ENCODE results near the gene MOB2.

DNA sequence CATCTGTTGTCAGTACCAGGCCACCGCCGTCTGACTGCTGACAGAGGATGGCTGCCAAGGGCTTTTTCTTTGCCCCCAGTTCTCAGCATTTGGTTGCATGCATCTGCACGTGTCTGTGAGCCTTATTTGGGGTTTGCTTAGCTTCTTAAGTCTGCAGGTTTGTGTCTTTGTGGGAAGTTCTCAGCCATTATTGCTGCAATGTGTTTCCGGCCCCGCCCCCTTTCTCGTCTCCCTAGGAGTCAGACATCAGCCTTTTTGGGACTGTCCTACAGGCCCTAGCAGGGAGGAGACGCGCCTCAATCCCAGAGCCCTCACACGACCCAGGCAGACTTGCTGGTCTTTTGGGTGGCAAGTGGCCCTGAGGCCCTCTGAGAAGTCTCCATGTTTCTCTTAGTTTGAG is 8.0 kb downstream of the MOB2 start:
- TF ChIP-seq, protein P1, sequence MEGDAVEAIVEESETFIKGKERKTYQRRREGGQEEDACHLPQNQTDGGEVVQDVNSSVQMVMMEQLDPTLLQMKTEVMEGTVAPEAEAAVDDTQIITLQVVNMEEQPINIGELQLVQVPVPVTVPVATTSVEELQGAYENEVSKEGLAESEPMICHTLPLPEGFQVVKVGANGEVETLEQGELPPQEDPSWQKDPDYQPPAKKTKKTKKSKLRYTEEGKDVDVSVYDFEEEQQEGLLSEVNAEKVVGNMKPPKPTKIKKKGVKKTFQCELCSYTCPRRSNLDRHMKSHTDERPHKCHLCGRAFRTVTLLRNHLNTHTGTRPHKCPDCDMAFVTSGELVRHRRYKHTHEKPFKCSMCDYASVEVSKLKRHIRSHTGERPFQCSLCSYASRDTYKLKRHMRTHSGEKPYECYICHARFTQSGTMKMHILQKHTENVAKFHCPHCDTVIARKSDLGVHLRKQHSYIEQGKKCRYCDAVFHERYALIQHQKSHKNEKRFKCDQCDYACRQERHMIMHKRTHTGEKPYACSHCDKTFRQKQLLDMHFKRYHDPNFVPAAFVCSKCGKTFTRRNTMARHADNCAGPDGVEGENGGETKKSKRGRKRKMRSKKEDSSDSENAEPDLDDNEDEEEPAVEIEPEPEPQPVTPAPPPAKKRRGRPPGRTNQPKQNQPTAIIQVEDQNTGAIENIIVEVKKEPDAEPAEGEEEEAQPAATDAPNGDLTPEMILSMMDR (IDR thresholded peaks at IDR 0.05), result no peak
- TF ChIP-seq POLR2A (IDR thresholded peaks at IDR 0.05), result no peak
